Activated T-cell treated with anti-CD3 and anti-CD28 coated beads for 1 hour (primary cell): ENCODE results near the gene CDKL5.

Experiments
- DNase-seq: peaks from one replicate; pipeline ENCODE4 v3.0.0-alpha.2; 2020; ENCODE audit warnings: low read depth

CDKL5 gene

DNA sequence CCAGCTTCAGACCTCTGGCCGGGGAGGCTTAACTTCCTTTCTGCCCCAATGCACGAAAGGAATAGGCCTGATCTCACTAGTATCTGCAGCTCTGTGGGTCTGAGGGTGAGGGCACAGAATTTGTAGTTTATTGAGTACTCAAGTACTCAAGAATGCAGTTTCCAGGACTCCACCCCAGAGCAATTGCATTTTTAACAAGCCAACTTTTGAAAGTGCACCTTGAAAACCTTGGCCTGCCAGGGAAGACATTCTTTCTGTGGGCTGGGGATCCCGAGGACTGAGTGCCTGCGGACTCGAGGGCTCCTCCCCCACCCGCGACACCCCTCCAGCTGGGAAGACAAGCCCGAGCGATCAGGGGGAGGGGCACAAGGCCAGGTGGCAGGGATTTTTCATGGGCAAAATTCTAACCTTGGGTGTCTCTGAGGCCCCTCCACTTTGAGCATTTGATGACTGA, 224.1 kb downstream of the CDKL5 start:
- no peak for DNase-seq

DNA sequence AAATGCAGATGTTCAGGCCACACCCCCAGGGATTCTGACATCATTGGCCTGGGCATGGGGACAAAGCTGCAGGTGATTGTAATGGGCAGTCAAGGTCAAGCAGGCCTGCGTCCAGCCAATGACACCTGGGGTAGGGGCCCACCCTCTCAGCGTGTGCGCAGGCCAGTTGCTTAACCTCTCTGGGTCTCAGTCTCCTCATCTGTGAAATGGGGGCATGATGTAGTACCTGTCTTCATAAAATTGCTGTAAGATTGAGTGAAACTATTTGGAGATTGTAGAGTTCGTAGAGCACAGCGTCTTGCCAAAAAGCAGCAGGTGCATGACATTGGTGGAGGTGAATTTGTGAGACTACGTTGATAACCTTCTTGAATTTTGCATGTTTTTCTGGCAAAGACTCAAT, 225.3 kb downstream of the CDKL5 start:
- no peak for DNase-seq

DNA sequence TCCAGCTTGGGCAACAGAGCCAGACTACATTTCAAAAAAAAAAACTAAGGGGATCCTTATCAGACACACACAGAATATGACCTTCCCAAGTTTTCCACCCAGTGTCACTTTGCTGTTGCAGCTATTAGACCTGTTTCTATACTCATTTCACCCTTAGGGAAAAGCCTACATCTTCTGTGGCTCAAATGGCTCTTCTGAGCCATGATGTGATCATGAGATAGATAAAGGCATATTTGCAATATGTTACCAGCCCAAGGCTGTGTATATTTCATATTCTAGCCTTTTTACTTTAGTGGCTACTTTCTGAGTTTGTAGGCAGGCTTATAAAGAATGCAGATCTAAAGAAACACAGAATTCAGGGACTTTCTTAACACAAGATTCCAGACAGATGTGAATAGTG, 227.2 kb downstream of the CDKL5 start:
- DNase-seq: no peak

DNA sequence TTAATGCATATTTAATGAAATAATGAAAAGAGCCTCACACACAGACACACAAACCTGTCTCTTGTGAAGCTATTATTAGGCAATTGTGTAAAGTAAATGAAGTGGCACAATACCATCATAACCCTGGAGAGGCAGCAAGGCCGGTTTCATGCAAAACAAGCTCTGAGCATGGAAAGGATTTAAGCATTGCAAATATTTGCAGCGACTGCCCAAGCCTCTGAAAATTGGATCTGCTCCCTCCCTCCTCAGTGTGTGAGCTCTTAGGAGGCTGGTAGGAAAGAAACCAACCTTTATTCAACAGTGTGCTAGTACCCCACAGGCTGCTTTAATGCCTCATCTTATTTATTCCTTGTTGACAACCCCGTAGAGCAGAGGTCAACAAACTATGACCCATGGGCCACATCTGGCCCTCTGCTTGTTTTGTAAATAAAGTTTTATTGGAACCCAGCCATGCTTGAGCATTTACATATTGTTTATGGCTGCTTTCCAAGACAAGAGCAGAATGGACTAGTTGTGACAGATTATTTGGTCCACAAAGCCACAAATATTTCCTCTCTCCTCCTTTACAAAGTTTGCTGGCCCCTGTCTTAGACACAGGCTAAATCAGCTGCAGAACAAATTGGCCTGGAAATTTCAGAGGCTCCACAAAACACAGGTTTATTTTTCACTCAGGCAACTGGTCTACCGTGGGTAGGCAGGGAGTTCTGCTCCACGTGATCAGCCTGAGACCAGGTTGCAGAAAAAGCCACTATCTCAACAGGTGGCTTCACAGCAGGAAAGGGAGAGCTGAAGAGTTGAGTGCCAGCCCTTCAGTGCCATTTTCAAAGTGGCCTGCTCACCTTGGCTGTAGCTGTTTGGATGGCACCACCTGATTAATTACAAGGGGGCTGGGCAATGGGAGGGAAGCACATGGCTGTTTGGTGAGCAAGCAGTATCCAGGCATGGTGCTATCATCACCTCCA, 229.7 kb downstream of the CDKL5 start:
- DNase-seq: no peak

DNA sequence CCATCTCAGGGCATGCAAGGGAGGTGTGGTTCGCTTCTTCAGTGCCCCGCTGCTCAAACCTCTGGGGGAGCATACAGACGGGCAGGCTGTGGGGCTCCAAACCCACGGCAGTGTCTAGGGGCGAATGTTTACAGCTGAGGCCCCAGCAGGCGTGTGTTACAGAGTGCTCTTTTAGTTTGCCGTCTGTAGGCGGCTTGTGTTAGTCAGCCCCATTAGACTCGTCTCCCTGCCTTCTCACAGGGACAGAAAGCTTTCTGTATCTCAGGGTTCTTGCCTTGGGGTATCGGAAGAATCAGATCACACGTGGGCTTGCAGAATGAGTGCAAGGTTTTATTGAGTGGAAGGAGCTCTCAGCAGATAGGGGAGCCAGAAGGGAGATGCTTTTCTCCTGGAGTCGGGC, 235.9 kb downstream of the CDKL5 start:
- no peak for DNase-seq

DNA sequence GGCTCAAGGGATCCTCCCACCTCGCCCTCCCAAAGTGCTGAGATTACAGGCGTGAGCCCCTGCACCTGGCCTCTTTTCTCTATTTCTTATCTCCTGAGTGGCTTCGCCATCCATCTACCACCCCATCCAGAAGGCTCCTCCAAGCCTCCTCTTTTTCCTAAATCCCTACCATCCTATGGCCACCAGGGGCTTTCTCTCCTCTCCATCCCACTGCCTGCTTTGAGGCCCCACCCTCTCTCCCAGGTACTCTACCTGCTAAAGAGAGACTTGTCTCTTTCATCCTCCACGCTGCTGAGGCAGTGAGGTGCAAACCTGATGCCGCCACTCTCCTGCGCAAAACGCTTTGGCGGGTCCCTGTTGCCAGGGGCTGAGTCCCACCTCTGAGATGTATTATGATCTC, 239.5 kb downstream of the CDKL5 start:
- no peak for DNase-seq

DNA sequence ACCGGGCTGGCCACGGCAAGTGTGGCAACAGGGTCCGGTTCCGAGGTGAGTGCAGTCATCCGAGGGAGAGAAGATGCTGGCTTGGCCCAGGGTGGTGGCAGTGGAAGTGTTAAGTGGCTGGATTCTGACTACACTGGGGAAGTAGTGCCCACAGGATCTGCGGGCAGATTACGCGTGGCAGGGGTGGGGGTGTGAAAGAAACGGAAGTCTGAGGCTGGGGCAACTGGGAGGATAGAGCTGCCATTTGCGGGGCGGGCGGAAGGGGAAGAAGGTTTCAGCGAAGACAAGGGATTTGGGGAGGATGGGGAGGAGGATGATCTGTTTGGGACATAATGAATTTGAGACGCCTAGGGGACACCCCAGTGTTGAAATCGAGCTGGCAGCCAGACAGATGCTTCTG, 241.2 kb downstream of the CDKL5 start:
- DNase-seq: no peak

DNA sequence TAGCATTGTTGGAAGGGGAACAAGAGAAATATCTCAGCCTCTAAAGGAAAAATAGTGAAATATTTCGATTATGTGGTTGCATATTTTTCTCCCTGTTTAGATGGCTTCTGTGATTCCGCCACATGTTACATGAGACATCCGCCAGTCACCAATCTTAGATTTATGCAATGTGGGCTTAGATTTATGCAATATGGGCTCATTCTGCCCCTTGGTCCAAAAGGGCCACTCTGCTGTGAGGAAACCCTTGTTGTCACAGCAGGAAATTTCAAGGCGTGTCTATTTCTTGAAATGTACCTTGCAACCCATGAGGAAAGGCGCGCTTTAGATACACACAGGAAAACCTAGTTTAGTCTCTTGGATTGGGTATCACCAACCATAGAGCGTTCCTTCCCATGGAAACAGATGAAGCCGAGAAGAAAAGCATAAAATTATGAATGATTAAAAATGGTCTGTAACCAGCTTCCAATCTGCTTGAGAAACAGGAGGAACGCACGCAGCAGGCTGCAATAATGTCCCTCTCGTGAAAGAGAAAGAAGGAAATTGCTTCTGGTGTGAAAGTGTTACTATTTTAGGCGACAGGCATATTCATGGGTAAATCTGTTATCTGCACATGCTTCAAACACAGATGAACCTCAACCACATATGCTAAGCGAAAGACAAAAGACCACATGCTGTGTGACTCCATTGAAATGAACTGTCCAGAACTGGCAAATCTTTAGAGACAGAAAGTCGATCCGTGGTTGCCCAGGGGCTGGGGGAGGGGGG, 242.8 kb downstream of the CDKL5 start:
- no peak for DNase-seq

DNA sequence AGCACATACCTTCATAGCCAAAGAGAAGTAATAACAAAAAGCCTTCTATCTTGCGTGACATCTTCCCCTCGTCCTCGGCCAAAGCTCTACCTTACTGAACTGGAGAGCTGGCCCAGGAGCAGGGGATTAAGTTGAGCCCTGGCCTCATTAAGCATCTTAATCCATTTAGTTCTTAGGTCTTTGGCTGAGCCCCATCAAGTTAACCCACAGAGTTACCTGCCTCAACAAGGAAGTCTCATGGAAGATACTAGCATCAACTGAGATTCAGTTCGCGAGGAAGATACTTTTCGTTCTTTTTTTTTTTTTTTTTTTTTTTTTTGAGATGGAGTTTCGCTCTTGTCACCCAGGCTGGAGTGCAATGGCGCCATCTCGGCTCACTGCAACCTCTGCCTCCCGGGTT, 246.6 kb downstream of the CDKL5 start, which contains the start of gene RS1:
Gene RS1 (minus strand): TSS at position 101 of the 400 bp plus-strand sequence. CDS start 40 bp downstream, at position 61.
- DNase-seq: no peak

DNA sequence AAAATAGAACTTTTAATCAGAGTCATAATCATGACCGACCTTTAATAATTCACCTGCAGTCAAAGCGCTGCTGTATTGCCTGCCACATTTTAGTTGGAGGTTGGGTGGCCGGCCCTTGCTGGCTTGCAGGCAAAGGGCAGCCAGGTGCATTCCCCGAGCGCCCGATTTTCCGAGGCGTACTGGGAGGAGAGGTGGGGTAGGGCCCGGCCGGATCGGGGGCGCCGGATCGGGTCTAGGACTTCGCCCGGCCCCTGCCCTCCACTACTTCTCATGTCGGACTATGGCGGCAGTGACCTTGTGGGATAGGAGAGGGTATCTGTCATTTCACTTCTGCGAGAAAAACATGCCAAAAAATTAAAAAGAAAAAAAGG, 249.0 kb downstream of the CDKL5 start:
- DNase-seq: no peak

DNA sequence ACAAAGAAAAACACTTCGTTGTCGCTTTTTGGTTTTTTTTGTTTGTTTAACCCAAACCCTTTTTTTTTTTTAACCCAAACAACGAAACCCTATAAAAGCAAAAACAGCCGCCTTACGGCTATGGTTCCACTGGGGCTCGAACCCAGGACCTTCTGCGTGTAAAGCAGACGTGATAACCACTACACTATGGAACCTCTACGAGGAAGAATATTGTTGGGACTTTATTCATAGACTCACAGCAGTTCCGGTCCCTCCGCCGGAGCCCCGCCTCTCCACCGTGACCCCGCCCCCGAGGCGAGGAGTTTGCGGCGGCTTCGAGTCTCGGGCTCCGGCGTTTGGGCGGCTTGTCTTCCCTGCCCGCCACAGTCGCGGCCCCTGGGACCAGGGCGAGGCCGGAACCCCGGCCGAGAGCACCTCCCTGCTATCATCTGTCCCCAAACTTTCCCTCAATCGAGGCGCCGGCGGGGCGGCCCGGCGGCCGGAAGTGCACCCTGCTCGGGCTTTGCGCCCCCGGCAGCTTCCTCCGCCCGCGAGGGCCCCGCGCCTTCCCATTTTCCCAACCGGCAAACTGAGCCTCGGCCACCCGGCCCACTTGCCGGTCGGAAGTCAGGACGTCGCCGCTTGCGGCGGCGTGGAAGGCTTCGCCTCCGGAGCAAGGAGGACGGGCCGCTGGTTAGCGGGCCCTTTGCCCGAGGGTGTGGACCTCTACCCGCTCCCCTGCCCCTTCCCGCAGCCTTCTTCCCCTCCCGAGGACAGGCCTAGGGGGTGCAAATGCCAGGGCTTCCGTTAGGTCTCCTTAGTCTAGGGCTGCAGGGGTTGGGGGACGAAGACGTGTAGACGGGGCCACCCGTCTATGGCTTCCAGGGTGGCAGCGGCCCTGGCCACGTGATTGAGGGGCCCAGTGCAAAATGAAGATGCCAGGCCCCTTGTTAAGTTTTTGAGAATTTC, 249.7 kb downstream of the CDKL5 start:
- peak; percentile 68 for DNase-seq

DNA sequence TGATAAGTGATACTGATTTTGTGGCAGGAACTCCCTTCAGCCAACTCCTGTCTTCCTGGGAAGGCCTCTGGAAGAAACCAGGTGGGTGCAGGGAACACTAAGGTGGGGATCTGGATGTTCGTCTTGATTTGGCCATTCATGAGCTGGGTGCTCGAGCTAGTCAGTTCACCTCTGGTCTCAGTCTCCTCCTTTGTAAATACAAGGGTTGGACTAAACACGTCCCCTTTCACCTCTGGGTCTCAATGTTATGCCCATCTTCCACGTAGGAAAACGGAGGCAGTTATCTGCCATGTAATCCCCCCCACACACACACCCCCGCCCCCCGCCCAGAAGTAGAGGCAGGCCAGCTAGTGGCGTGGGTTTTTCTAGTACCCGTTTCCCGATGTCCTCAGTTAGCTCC, 250.6 kb downstream of the CDKL5 start:
- no peak for DNase-seq

DNA sequence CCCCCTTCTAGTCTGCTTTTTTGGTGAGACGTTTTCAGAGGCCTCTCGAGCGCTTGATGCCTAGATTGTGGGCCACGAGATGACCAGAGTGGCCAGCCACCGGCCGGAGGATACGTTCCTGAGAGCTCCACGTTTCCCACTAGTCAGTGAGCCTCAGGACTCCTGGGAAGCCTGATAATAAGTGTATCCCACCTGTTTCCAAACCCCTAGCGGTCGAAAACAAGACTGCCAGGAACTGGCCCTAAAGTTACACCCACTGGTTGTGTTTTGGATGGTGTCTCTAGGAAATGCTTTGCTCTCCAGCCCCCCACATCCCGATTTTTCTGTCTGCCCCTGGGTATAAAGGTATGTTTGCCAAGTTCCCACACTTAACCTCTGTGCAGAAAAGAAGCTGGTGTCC, 251.1 kb downstream of the CDKL5 start:
- DNase-seq: no peak

DNA sequence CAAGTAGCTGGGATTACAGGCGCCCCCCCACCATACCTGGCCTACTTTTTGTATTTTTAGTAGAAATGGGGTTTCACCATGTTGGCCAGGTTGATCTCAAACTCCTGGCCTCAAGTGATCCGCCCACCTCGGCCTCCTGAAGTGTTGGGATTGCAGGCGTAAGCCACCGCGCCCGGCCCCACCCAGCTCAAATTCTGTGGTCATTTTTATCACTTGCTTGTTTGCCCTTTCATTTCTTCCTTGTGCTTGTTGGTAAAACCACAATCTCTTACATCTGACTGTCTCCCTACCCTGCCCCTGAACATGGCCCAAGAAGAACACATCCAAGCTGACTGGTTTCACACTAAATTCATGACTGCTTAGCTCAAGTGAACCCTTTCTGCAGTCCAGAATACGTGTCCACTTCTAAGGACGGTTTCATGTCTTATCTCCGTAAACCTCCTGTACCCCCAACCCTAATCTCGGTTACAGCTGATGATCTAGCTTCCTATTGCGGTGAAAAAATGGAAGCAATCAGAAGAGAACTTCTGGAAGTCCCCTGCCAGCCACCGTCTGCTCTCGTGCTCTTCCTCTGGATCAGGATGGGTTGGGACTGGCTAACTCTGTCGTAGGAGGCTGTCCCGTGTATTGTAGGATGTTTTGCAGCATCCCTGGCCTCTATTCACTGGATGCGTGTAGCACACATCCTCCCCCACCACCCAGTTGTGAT, 251.9 kb downstream of the CDKL5 start:
- no peak for DNase-seq

DNA sequence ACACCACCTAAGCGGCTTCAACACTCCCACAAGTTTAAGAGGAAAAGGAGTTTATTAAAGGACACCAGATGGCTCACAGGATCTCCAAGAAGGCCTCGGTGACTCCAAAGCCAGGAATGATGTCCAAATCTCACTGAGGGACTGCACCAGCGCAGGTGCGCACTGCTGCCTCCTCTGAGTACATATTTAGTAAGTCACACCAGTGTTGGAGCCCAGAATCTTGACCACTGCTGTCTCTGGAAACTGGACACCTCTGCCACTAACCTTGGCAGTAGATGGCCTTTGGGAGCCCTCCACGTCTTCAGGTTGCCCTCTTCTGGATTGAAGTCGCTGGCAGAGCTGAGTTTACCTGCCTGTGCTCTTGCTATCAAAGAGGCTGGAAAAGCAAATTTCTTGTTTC, 256.6 kb downstream of the CDKL5 start:
- no peak for DNase-seq

DNA sequence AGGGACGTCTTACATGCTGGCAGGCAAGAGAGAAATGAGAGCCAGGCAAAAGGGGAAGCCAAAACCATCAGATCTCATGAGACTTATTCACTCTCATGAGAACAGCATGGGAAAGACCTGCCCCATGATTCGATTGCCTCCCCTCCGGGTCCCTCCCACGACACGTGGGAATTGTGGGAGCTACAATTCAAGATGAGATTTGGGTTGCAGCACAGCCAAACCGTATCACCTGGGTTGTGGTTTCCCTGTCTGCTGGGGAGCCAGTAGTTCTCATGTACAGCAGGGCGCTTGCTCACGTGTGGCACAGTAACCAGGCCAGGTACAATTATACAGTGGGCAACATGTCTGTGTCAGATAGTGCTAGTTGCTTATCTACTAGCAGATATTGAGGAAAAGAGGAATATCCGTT, 257.6 kb downstream of the CDKL5 start:
- DNase-seq: no peak

DNA sequence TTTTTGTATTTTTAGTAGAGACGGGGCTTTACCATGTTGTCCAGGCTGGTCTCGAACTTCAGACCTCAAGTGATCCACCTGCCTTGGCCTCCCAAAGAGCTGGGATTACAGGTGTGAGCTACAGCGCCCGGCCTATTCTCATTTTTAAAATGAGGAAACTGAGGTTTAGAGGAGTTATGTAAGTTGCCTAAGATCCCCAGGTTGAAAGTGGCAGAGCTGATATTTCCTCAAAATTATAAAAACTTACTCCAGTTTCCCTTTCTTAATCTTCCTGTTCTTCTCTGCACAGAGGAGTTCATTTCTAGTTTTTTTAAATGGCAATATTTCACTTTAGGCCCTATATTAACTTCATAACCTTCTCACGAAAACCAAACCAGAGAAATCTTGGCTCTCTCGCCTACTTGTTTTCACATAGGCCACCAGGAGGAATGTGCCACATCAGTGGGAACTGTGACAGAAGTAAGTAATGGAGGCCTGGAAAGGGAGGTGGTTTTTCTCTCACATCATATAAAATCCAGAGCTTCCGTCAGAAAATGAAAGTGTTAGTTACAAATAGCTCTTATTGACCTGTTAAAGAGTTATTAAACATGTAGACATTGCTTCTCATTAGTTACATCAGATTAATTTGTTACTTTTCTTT, 262.6 kb downstream of the CDKL5 start:
- no peak for DNase-seq

DNA sequence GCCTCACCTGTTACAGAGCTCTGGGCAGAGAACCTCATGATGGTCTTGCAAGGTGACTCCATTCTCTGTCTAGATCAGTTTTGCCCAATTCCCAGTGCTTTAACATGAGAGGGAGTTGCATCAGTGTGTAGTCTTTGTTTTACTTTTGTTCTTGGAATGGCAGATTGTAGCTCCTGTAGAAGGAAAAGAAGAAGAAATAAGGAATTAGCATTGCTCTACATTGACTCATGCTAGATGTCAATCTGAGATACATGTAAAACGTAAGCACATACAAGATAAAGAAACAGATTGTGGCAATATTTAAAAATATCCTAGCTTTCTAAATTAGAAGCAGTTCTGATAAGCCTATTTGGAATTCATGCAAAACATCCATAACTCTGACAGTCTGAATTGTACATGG, 266.0 kb downstream of the CDKL5 start:
- no peak for DNase-seq

DNA sequence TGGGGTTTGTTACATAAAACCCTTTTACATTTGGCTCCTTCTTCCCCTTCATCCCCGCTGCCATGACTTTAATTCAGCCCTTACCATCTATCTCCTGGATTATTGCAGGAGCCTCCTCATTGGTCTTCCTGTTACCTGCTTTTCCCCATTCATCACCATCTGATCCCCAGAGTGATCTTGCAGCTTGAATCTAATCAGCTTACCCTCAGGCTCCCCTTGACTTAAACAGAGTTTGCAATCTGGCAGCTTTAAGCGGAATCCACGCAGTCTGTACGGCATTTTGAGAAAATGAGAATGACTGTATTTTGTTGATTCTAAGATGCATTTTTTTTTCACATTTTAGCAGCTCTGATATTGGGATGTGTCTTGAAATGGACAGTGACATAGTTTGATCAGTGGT, 267.1 kb downstream of the CDKL5 start:
- no peak for DNase-seq

DNA sequence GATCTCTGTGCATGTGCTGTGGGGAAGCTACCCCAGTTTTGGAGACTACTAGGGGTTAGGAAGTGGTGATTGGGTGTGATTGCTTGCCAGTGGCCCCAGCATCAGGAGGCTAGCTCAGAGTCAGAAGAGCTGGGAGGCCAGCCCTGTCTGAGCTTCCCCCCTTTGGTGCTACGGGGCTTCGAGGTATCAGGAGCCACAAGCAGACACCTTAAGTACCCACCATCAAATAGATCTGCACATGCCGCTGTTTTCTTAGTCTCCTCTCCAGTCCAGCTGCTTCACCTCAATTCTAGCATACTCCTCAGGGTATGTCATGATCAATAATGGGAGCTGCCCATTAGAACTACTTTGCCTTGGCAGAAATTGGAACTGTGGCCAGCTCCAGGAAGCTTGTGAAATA, 271.2 kb downstream of the CDKL5 start:
- DNase-seq: no peak
